Kidney (tissue), 14 donors: ENCODE measurements around the gene AFF4. TPM values are rescaled to one million over a fixed set of nuclear protein-coding genes. Genes with fewer than 3 reads are reported as not detected.
A peak's percentile ranks its signal among the peaks of the same experiment; 100 is the strongest.

Source experiments
- DNase-seq, 5 donors: peaks; one replicate each; pipeline ENCODE4 v3.0.0-alpha.2; 2013 to 2020
- FAIRE-seq: peaks from 2 replicates; lab custom pipeline; 2012; peaks lifted over from hg19 to GRCh38; lab: Jason Lieb, UNC
- H3K27ac ChIP-seq, 2 donors: one replicate each; pipeline ENCODE4 v1.7.0; 2013; ENCODE audit warnings: low read depth in 2 of 2, low read length in 2 of 2, inconsistent platforms in 1 of 2
- H3K27me3 ChIP-seq: one replicate; pipeline ENCODE4 v1.7.1; 2013; ENCODE audit warnings: low read length, inconsistent platforms; ENCODE audit not compliant: control insufficient read depth, insufficient read depth
- H3K36me3 ChIP-seq, 3 donors: one replicate each; pipeline versions ENCODE4 v1.7.0 to v1.7.1; 2013; ENCODE audit warnings: low read length in 3 of 3, control low read depth in 1 of 3, inconsistent platforms in 1 of 3; ENCODE audit not compliant: insufficient read depth in 3 of 3, control insufficient read depth in 2 of 3
- H3K4me1 ChIP-seq, 3 donors: one replicate each; pipeline versions ENCODE4 v1.7.0 to v1.7.1; 2013; ENCODE audit warnings: low read length in 3 of 3, inconsistent platforms in 1 of 3, low read depth in 1 of 3; ENCODE audit not compliant: control insufficient read depth in 2 of 3, insufficient read depth in 2 of 3
- H3K4me3 ChIP-seq, 3 donors: one replicate each; pipeline versions ENCODE4 v1.7.0 to v1.8.1; 2013; ENCODE audit warnings: low read length in 3 of 3, control low read depth in 1 of 3, inconsistent platforms in 1 of 3
- H3K9ac ChIP-seq, 3 donors: one replicate each; pipeline versions ENCODE4 v1.7.0 to v1.7.1; 2013; ENCODE audit warnings: low read length in 3 of 3, control low read depth in 1 of 3, inconsistent platforms in 1 of 3
- H3K9me3 ChIP-seq, 3 donors: one replicate each; pipeline versions ENCODE4 v1.7.0 to v1.7.1; 2013; ENCODE audit warnings: low read length in 3 of 3, control low read depth in 1 of 3, inconsistent platforms in 1 of 3; ENCODE audit not compliant: control insufficient read depth in 2 of 3, insufficient read depth in 1 of 3
- CTCF ChIP-seq: IDR thresholded peaks from 3 replicates; pipeline ENCODE4 v1.5.1; 2012; ENCODE audit warnings: mild to moderate bottlenecking, moderate library complexity, borderline replicate concordance; ENCODE audit not compliant: insufficient read depth; ENCODE audit errors: extremely low read depth
- intact Hi-C: fragments of 100-400 bp; cut with DNase I; formaldehyde crosslinking; loops from one replicate; pipeline ENCODE4 v1.11.1; 2022
- polyA plus RNA-seq: library from polyadenylated mRNA; stranded (reverse); fragments of 350-450 nt; fragmentation: Illumina TruSeq; extraction: RNeasy Lipid Tissue Mini Kit (QIAGEN cat#74804); gene quantifications from one replicate; pipeline ENCODE4 v1.2.3, GENCODE V29; 2014; ENCODE audit warnings: low read depth, low replicate concordance; ENCODE audit not compliant: insufficient read depth
- total RNA-seq: library from RNA; stranded (reverse); fragmentation: NEBNext Ultra II Directional; extraction: Animal tissue kit (Norgen Biotek cat#: 25700); gene quantifications from one replicate; pipeline ENCODE4 v1.2.1, GENCODE V29; 2021
- donor health status: control.
- donor health status: control.
- donor health status: control.
- donor health status: control.
- donor health status: control.
- donor health status: DM: yes; HTN: yes; CAD: no.
- donor health status: Normal renal cell carcinoma (clear cell type).

The AFF4 gene
- total and polyA plus RNA-seq, 2 donors from 2014 or later = 8.8 to 83.7 TPM

- DNase-seq = no peak
- FAIRE-seq = no peak
Measured at GRCh38 chr5:132873930-132874271, 89.5 kb downstream of the AFF4 start.

GRCh38 chr5:132873119-132873929, 90.1 kb downstream of the AFF4 start, which contains the start of gene LEAP2:
Gene LEAP2, plus strand, starts transcription at chr5:132873668. Its CDS starts 27 bp downstream, at chr5:132873695.
- peak in 1 of 5 donors; percentile 31 for DNase-seq
- no peaks in the 10 kb centered on the region for H3K9me3 ChIP-seq
- H3K27ac ChIP-seq = peak within 1 kb of the TSS; percentile 75 to 86
- peaks cover 6 to 25% (median 21%) of the 10 kb centered on the region in 3 donors for H3K36me3 ChIP-seq
- intact Hi-C loops = no loop called here
- H3K4me3 ChIP-seq = peak within 1 kb of the TSS in 1 of 3 donors; percentile 24
- no peaks in the 10 kb centered on the region for H3K27me3 ChIP-seq
- FAIRE-seq = no peak
- no peak for TF ChIP-seq CTCF
- no peak within 1 kb of the TSS for H3K9ac ChIP-seq
- H3K4me1 ChIP-seq = peaks cover 0 to 33% (median 11%) of the 10 kb centered on the region in 3 donors

More at GRCh38 chr5:132873930-132874271, 89.5 kb downstream of the AFF4 start:
- no peaks in the 10 kb centered on the region for H3K9me3 ChIP-seq
- no peak overlapping the region for H3K9ac ChIP-seq
- peaks cover 0 to 33% (median 11%) of the 10 kb centered on the region in 3 donors for H3K4me1 ChIP-seq
- H3K4me3 ChIP-seq = peak overlapping the region in 1 of 3 donors; percentile 24
- no peaks in the 10 kb centered on the region for H3K27me3 ChIP-seq
- intact Hi-C loops = no loop called here
- TF ChIP-seq CTCF = no peak
- H3K36me3 ChIP-seq = peaks cover 6 to 24% (median 16%) of the 10 kb centered on the region in 3 donors
- peak overlapping the region; percentile 75 to 86 for H3K27ac ChIP-seq

GRCh38 chr5:132872788-132873118, 90.7 kb downstream of the AFF4 start:
- intact Hi-C loops = no loop called here
- no peak for FAIRE-seq
- DNase-seq = no peak
- peaks cover 0 to 32% (median 11%) of the 10 kb centered on the region in 3 donors for H3K4me1 ChIP-seq
- H3K9me3 ChIP-seq = no peaks in the 10 kb centered on the region
- no peak for TF ChIP-seq CTCF
- H3K36me3 ChIP-seq = peaks cover 6 to 25% (median 22%) of the 10 kb centered on the region in 3 donors
- H3K27me3 ChIP-seq = no peaks in the 10 kb centered on the region
- no peak overlapping the region for H3K4me3 ChIP-seq
- H3K27ac ChIP-seq = peak overlapping the region; percentile 59 to 86
- H3K9ac ChIP-seq = no peak overlapping the region
